Left ventricle myocardium superior (tissue), 1 donor: ENCODE measurements around the gene DLG4. TPM values are rescaled to one million over a fixed set of nuclear protein-coding genes. Genes with fewer than 3 reads are reported as not detected.

ENCODE experiments used
- ATAC-seq: fragments of 200-7000 bp; cut with Tn5 transposase; one replicate; pipeline ENCODE4 v1.9.1; 2020; ENCODE audit warnings: mild to moderate bottlenecking, moderate library complexity
- DNase-seq: peaks from one replicate; pipeline ENCODE4 v3.0.0-alpha.2; 2020
- intact Hi-C: fragments of 100-400 bp; cut with micrococcal nuclease; formaldehyde crosslinking; loops from one replicate; pipeline ENCODE4 v1.11.0; 2022
- total RNA-seq: library from RNA; stranded (reverse); fragmentation: NEBNext Ultra II Directional; extraction: Animal tissue kit (Norgen Biotek cat#: 25700); gene quantifications from one replicate; pipeline ENCODE4 v1.2.1, GENCODE V29; 2021
- donor health status: DM: no; HTN: yes; CAD: no; lungs with severe emphysema.

Gene DLG4
- total RNA-seq, 1 donor from 2014 or later: 21.3 TPM

GRCh38 chr17:7235693-7236665 lies 16.3 kb upstream of the DLG4 start:
- DNase-seq (peak; percentile 27), ATAC-seq (no peak)
- intact Hi-C loops: no loop called here

- intact Hi-C loops: no loop called here
- ATAC-seq (peak; percentile 68), DNase-seq (peak; percentile 96)
These were observed 14.7 kb upstream of the DLG4 start, which contains the start of gene DVL2 for GRCh38 chr17:7234083-7234951. Gene DVL2 (minus strand): TSS chr17:7234517. CDS start chr17:7234262, 255 bp downstream.

- intact Hi-C loops: no loop called here
These were observed 14.1 kb upstream of the DLG4 start for GRCh38 chr17:7233701-7234082.

GRCh38 chr17:7232114-7232513 lies 12.5 kb upstream of the DLG4 start:
- ATAC-seq (no peak), DNase-seq (no peak)
- intact Hi-C loops: no loop called here

More at GRCh38 chr17:7233701-7234082, 14.1 kb upstream of the DLG4 start:
- DNase-seq (no peak), ATAC-seq (no peak)

GRCh38 chr17:7229504-7229903 lies 9.9 kb upstream of the DLG4 start:
- DNase-seq (peak; percentile 23), ATAC-seq (no peak)
- intact Hi-C loops: no loop called here

- intact Hi-C loops: no loop called here
- DNase-seq: peak; percentile 29
- no peak for ATAC-seq
These were observed 9.3 kb upstream of the DLG4 start for GRCh38 chr17:7228920-7229319.

- ATAC-seq: no peak
- peak; percentile 34 for DNase-seq
- intact Hi-C loops: no loop called here
These were observed 7.4 kb upstream of the DLG4 start for GRCh38 chr17:7226721-7227710.

GRCh38 chr17:7225711-7226331 lies 6.2 kb upstream of the DLG4 start:
- intact Hi-C loops: no loop called here
- ATAC-seq: peak; percentile 44
- peak; percentile 54 for DNase-seq

GRCh38 chr17:7224661-7225111 lies 5.0 kb upstream of the DLG4 start:
- intact Hi-C loops: no loop called here
- DNase-seq (peak; percentile 29), ATAC-seq (no peak)

GRCh38 chr17:7224110-7224509 lies 4.5 kb upstream of the DLG4 start:
- intact Hi-C loops: no loop called here
- peak; percentile 36 for DNase-seq
- ATAC-seq: no peak

GRCh38 chr17:7223375-7223774 lies 3.7 kb upstream of the DLG4 start:
- intact Hi-C loops: no loop called here
- no peak for DNase-seq
- ATAC-seq: no peak

DNA sequence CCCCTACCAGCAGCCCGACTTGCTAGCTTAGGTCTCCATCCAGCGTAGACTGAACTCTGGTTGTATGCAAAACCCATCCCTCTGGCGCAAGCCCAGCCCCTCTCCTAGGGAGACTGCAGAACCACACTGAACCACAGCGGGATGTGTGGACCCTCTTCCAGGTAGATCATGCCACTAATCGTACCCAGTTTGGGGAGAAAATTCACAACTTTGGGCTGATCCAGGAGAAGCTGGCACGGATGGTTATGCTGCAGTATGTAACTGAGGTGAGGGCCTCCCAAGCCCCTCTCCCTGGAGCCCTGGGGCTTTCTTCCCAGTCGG lies 3.3 kb upstream of the DLG4 start:
- intact Hi-C loops: no loop called here
- DNase-seq: peak; percentile 40
- ATAC-seq: no peak

- no peak for ATAC-seq
- no peak for DNase-seq
- intact Hi-C loops: no loop called here
These were observed 2.7 kb upstream of the DLG4 start for GRCh38 chr17:7222093-7222971.

DNA sequence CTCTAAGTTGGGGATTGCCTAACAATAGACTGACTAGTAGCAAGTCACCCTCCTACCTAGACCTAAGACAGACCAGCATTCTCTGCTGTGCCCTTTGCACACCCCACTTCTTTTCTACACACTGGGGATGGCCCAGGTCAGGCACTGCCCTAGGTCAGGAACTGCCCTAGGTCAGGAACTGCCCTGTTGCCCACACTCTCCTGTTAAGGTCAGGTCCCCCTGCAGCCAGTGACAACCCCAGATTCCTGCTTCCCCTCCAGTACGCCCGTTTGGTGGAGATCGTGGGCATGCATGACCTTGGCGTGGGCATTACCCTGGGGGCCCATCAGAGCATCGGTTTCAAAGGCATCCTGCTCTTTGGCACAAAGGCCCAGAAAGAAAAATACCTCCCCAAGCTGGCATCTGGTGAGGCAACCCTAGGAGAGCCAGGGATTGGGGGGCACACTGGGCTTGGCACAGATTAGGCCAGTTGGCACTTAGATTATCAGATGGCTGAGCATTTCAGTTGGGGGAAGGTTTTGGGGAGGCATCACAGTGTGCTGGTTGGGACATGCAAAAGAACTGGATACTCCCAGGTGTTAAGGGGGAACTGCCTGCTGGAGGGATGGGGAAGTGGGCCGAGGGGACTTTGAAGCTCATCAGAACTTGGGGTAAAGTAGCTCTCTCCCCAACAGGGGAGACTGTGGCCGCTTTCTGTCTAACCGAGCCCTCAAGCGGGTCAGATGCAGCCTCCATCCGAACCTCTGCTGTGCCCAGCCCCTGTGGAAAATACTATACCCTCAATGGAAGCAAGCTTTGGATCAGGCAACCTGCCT lies 1.8 kb upstream of the DLG4 start:
- no peak for DNase-seq
- ATAC-seq: no peak
- intact Hi-C loops: no loop called here

DNA sequence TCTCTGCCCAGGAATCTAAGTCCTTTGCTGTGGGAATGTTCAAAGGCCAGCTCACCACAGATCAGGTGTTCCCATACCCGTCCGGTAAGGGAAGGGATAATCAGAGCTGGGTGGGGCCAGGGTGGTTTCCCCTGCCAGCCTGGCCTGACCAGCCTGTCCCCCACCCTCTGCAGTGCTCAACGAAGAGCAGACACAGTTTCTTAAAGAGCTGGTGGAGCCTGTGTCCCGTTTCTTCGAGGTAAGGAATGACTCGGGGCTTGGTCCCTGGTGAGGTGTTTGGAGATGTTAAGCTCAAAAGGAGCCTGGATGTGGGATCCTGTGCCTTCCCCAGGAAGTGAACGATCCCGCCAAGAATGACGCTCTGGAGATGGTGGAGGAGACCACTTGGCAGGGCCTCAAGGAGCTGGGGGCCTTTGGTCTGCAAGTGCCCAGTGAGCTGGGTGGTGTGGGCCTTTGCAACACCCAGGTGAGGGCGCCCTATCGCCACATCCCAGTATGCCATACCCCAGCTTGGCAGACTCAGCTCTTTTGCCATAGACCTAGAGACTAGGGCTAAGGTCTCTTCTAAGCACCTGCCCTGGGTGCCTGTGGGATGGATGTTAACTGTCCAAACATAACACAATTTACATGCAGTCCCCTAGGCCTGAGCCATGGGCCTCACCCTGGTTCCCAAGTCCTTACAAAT lies 1.1 kb upstream of the DLG4 start:
- ATAC-seq (peak; percentile 4), DNase-seq (peak; percentile 58)
- intact Hi-C loops: no loop called here

- ATAC-seq (no peak), DNase-seq (peak; percentile 11)
- intact Hi-C loops: no loop called here
These were observed 316 bp downstream of the DLG4 start for GRCh38 chr17:7219229-7219811.
